HepG2 (cell line): ENCODE results near the gene DNAJC7. TPM values are rescaled to one million over a fixed set of nuclear protein-coding genes. Genes with fewer than 3 reads are reported as not detected.

Experiments used
- BATF2 ChIP-seq: sonication (generic); formaldehyde crosslinking; IDR thresholded peaks from 2 replicates; pipeline ENCODE4 v1.8.0; 2022; ENCODE audit warnings: mild to moderate bottlenecking, missing genetic modification reagents, moderate library complexity
- CCAR2 ChIP-seq: fragments of 200-400 bp; formaldehyde crosslinking; optimal IDR thresholded peaks from 2 replicates; pipeline ENCODE3; 2018; ENCODE audit warnings: low read depth, mild to moderate bottlenecking, low read length, moderate library complexity
- E2F5 ChIP-seq: sonication (generic); formaldehyde crosslinking; conservative IDR thresholded peaks from 2 replicates; pipeline ENCODE4 v1.4.0; 2020; ENCODE audit warnings: missing genetic modification reagents
- HES4 ChIP-seq: sonication (generic); formaldehyde crosslinking; IDR thresholded peaks from 2 replicates; pipeline ENCODE4 v1.9.0; 2021; ENCODE audit warnings: mild to moderate bottlenecking, missing genetic modification reagents, borderline replicate concordance
- HOXA5 ChIP-seq: sonication (generic); formaldehyde crosslinking; IDR thresholded peaks from 2 replicates; pipeline ENCODE4 v1.4.0; 2020; ENCODE audit warnings: missing genetic modification reagents
- KMT2A ChIP-seq: sonication (generic); formaldehyde crosslinking; IDR thresholded peaks from 2 replicates; pipeline ENCODE4 v1.4.0; 2020; ENCODE audit warnings: missing genetic modification reagents
- NFATC3 ChIP-seq: sonication (generic); formaldehyde crosslinking; IDR thresholded peaks from 2 replicates; pipeline ENCODE4 v1.5.1; 2020; ENCODE audit warnings: mild to moderate bottlenecking, missing genetic modification reagents
- SNRNP70 ChIP-seq: fragments of 200-400 bp; formaldehyde crosslinking; IDR thresholded peaks from 2 replicates; pipeline ENCODE4 v1.6.1; 2017; ENCODE audit warnings: mild to moderate bottlenecking, low read depth, low read length, moderate library complexity
- STAT5B ChIP-seq: sonication (generic); formaldehyde crosslinking; IDR thresholded peaks from 2 replicates; pipeline ENCODE4 v1.4.0; 2020; ENCODE audit warnings: missing genetic modification reagents
- TCF7L2 ChIP-seq: IDR thresholded peaks from 2 replicates; pipeline ENCODE4 v1.6.1; 2011; ENCODE audit warnings: mild to moderate bottlenecking, low read depth, low read length, moderate library complexity
- ZNF430 ChIP-seq: sonication (generic); formaldehyde crosslinking; IDR thresholded peaks from 2 replicates; pipeline ENCODE4 v1.9.0; 2021; ENCODE audit warnings: mild to moderate bottlenecking, missing genetic modification reagents
- ZNF580 ChIP-seq: IDR thresholded peaks from 2 replicates; pipeline ENCODE4 v1.6.1; 2016; ENCODE audit warnings: low read depth, borderline replicate concordance
- polyA plus RNA-seq, 8 experiments: library from polyadenylated mRNA; depleted of rRNA in 3 of 8; stranded (reverse) in 7 of 8; unstranded in 1 of 8; fragments of >200 nt; fragmentation: Illumina TruSeq in 4 of 8; extraction: Trizol in 4 of 8; gene quantifications; 2 replicates each; pipeline versions ENCODE4 v1.2.1 to v1.2.3, GENCODE V29; 2011 to 2016; ENCODE audit warnings: low read depth in 4 of 8, missing spikeins in 1 of 8, mixed read lengths in 1 of 8; ENCODE audit not compliant: insufficient read depth in 1 of 8
- total RNA-seq, 5 experiments: library from RNA; depleted of rRNA; stranded (reverse); fragments of >200 nt; fragmentation: Illumina TruSeq; extraction: Trizol; gene quantifications; 2 replicates each; pipeline ENCODE4 v1.2.3, GENCODE V29; 2016; ENCODE audit warnings: low read depth in 1 of 5
- TF ChIP-seq, protein P1 (sequence below): sonication (generic); formaldehyde crosslinking; IDR thresholded peaks from 2 replicates; pipeline ENCODE4 v1.4.0; 2020; ENCODE audit warnings: missing genetic modification reagents
- TF ChIP-seq, protein P2 (sequence below): IDR thresholded peaks from 2 replicates; pipeline ENCODE4 v1.6.1; 2012; ENCODE audit warnings: low read length, improper control_type of control experiment
- TF ChIP-seq, protein P3 (sequence below): sonication (generic); formaldehyde crosslinking; IDR thresholded peaks from 2 replicates; pipeline ENCODE4 v1.5.0; 2020; ENCODE audit warnings: mild to moderate bottlenecking, missing genetic modification reagents
- TF ChIP-seq, protein P4 (sequence below): sonication (generic); formaldehyde crosslinking; conservative IDR thresholded peaks from 2 replicates; pipeline ENCODE4 v1.5.0; 2020; ENCODE audit warnings: missing genetic modification reagents

DNAJC7 gene
- total and polyA plus RNA-seq, 2 of the 13 experiments (the other 11 are each of a cell fraction or from before 2014, with no cell fraction given): 47.7 to 132 TPM

DNA sequence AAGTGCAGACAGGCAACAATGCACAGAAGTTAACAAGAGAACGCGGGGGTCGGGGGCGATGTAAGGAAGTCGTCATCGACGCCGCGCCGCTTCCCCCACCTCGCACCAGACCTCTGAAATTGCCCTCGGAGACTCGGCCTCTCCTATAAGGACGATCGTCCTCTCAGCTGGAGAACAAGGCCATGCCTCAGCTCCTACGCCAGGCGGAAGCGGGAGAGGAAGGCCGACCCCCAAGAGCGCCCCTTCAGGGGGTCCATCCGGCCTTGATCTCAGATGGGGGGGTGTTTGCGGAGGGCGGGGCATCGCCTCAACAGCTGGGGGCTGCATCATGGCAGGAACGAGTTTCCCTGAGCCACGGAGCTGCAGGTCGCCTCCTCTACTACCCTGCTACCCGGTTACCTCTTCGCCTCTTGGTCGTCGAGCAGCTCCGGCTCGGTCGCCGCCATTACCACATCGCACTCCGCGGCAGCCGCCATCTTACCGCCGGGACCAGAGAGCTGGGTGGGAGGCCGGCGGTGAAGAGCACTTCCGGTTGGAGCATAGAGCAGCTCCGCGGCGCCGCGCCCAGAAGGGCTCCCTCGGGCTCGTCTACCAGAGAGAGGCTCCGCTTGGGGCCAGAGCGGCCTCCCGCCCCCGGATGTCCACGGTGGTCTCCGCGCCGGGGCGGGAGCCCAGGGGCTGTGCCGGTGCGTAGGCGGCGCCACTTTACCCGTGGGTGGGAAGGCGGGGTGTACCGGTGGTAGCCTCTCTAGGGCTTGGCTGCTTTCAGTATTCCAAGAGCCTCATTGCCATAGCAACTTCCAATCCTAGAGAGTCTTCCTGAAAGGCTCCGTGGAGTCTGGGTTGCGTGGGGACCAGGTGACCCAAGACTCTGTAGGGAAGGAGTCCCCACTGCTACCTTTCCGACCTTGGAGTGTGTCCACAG, at the start of gene DNAJC7 (continued):
- no peak for TF ChIP-seq SNRNP70
- no peak for TF ChIP-seq STAT5B (CRISPR knock-in tag)
- peak; percentile 96 for TF ChIP-seq ZNF430 (CRISPR knock-in tag)
- no peak; the same call in 1 of the 2 replicates for TF ChIP-seq NFATC3 (CRISPR knock-in tag)
- TF ChIP-seq TCF7L2: no peak
- no peak for TF ChIP-seq CCAR2
- TF ChIP-seq KMT2A: peak; percentile 86
- TF ChIP-seq, protein P1, sequence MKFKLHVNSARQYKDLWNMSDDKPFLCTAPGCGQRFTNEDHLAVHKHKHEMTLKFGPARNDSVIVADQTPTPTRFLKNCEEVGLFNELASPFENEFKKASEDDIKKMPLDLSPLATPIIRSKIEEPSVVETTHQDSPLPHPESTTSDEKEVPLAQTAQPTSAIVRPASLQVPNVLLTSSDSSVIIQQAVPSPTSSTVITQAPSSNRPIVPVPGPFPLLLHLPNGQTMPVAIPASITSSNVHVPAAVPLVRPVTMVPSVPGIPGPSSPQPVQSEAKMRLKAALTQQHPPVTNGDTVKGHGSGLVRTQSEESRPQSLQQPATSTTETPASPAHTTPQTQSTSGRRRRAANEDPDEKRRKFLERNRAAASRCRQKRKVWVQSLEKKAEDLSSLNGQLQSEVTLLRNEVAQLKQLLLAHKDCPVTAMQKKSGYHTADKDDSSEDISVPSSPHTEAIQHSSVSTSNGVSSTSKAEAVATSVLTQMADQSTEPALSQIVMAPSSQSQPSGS (CRISPR knock-in tag): peak; percentile 94
- no peak for TF ChIP-seq BATF2 (CRISPR knock-in tag)
- TF ChIP-seq, protein P2, sequence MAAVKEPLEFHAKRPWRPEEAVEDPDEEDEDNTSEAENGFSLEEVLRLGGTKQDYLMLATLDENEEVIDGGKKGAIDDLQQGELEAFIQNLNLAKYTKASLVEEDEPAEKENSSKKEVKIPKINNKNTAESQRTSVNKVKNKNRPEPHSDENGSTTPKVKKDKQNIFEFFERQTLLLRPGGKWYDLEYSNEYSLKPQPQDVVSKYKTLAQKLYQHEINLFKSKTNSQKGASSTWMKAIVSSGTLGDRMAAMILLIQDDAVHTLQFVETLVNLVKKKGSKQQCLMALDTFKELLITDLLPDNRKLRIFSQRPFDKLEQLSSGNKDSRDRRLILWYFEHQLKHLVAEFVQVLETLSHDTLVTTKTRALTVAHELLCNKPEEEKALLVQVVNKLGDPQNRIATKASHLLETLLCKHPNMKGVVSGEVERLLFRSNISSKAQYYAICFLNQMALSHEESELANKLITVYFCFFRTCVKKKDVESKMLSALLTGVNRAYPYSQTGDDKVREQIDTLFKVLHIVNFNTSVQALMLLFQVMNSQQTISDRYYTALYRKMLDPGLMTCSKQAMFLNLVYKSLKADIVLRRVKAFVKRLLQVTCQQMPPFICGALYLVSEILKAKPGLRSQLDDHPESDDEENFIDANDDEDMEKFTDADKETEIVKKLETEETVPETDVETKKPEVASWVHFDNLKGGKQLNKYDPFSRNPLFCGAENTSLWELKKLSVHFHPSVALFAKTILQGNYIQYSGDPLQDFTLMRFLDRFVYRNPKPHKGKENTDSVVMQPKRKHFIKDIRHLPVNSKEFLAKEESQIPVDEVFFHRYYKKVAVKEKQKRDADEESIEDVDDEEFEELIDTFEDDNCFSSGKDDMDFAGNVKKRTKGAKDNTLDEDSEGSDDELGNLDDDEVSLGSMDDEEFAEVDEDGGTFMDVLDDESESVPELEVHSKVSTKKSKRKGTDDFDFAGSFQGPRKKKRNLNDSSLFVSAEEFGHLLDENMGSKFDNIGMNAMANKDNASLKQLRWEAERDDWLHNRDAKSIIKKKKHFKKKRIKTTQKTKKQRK: no peak
- no peak; the same call in 1 of the 2 replicates for TF ChIP-seq E2F5 (CRISPR knock-in tag)
- TF ChIP-seq, protein P3, sequence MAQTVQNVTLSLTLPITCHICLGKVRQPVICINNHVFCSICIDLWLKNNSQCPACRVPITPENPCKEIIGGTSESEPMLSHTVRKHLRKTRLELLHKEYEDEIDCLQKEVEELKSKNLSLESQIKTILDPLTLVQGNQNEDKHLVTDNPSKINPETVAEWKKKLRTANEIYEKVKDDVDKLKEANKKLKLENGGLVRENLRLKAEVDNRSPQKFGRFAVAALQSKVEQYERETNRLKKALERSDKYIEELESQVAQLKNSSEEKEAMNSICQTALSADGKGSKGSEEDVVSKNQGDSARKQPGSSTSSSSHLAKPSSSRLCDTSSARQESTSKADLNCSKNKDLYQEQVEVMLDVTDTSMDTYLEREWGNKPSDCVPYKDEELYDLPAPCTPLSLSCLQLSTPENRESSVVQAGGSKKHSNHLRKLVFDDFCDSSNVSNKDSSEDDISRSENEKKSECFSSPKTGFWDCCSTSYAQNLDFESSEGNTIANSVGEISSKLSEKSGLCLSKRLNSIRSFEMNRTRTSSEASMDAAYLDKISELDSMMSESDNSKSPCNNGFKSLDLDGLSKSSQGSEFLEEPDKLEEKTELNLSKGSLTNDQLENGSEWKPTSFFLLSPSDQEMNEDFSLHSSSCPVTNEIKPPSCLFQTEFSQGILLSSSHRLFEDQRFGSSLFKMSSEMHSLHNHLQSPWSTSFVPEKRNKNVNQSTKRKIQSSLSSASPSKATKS (CRISPR knock-in tag): peak; percentile 90; the same call in 1 of the 2 replicates
- TF ChIP-seq, protein P4, sequence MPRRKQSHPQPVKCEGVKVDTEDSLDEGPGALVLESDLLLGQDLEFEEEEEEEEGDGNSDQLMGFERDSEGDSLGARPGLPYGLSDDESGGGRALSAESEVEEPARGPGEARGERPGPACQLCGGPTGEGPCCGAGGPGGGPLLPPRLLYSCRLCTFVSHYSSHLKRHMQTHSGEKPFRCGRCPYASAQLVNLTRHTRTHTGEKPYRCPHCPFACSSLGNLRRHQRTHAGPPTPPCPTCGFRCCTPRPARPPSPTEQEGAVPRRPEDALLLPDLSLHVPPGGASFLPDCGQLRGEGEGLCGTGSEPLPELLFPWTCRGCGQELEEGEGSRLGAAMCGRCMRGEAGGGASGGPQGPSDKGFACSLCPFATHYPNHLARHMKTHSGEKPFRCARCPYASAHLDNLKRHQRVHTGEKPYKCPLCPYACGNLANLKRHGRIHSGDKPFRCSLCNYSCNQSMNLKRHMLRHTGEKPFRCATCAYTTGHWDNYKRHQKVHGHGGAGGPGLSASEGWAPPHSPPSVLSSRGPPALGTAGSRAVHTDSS (CRISPR knock-in tag): no peak; the same call in 1 of the 2 replicates
- TF ChIP-seq HOXA5 (CRISPR knock-in tag): peak; percentile 77
- peak; percentile 83; the same call in 1 of the 2 replicates for TF ChIP-seq ZNF580
- peak; percentile 1; the same call in 1 of the 2 replicates for TF ChIP-seq HES4 (CRISPR knock-in tag)
